HL-60 (cell line): ENCODE results near the gene NEAT1.
"Not testable (repeated sequence)": the region's sequence is repeated elsewhere in the genome, so short reads cannot be mapped to it uniquely, and the experiment has no call there.

Experiments used
- DNase-seq, 2 experiments: peaks; one replicate each; pipeline ENCODE4 v3.0.0-alpha.2; 2010 to 2020; ENCODE audit warnings: low read depth in 1 of 2, low spot score in 1 of 2
- H3K27ac ChIP-seq: fragments of 250-450 bp; sonication (Bioruptor Pico); replicated peaks from 2 replicates; pipeline ENCODE4 v1.5.1; 2020; ENCODE audit warnings: mild to moderate bottlenecking, moderate library complexity
- H3K27me3 ChIP-seq: fragments of 250-450 bp; sonication (Bioruptor Pico); 2 replicates; pipeline ENCODE4 v1.5.1; 2021; ENCODE audit warnings: mild to moderate bottlenecking, moderate library complexity; ENCODE audit not compliant: insufficient read depth, poor library complexity, severe bottlenecking
- H3K4me3 ChIP-seq: replicated peaks from 2 replicates; pipeline ENCODE4 v1.5.1; 2011; ENCODE audit warnings: mild to moderate bottlenecking, control low read depth, low read length; ENCODE audit not compliant: insufficient read depth
- GABPA ChIP-seq: IDR thresholded peaks from 2 replicates; pipeline ENCODE4 v1.6.1; 2012; ENCODE audit warnings: low read depth
- POLR2AphosphoS5 ChIP-seq: IDR thresholded peaks from 2 replicates; pipeline ENCODE4 v1.6.1; 2012; ENCODE audit warnings: low read depth
- SPI1 ChIP-seq: IDR thresholded peaks from 2 replicates; pipeline ENCODE4 v1.6.1; 2012; ENCODE audit warnings: low read depth, mild to moderate bottlenecking, borderline replicate concordance
- TF ChIP-seq, protein P1 (sequence below): IDR thresholded peaks from one replicate; pipeline ENCODE4 v1.5.1; 2011; ENCODE audit warnings: low read length, control low read depth, inconsistent platforms; ENCODE audit not compliant: insufficient read depth
- TF ChIP-seq, protein P2 (sequence below): IDR thresholded peaks from 2 replicates; pipeline ENCODE4 v1.6.1; 2012; ENCODE audit warnings: low read depth; ENCODE audit not compliant: insufficient replicate concordance

Gene NEAT1

DNA sequence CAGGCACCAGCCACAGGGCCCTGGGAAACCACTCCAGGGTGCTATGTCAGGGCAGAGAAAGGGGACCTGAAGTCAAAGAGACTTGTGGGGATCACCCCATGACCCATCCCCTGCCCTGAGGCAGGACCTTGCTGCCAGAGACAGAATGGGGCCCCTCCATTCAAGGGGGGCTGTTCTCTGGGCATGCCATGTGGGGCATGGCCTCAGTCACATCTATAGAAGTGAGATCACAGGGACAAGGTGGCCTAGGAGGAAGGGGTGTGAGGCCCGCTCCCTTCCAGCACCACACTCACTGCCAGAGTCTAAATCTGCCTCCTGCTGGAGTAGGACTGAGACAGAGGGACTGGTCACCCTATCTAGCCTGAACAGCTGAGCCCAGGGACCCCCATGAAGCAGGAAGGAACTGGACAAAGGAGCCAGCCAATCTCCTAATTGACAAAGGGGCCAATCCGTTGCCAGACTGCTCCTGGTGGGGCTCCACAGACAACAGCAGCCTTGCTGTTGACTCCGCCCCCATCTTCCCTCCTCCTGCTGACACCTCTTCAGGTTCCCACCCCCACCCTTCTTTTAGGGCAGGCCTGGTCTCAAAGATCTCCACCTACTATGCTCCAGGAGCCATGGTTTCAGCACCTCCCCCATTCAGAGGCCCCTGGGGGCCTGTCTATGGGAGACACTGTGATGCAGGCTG is 26.0 kb downstream of the NEAT1 start:
- no peak overlapping the region for H3K27ac ChIP-seq
- no peak for DNase-seq
- no peak for TF ChIP-seq GABPA
- no peak for TF ChIP-seq POLR2AphosphoS5
- TF ChIP-seq, protein P1, sequence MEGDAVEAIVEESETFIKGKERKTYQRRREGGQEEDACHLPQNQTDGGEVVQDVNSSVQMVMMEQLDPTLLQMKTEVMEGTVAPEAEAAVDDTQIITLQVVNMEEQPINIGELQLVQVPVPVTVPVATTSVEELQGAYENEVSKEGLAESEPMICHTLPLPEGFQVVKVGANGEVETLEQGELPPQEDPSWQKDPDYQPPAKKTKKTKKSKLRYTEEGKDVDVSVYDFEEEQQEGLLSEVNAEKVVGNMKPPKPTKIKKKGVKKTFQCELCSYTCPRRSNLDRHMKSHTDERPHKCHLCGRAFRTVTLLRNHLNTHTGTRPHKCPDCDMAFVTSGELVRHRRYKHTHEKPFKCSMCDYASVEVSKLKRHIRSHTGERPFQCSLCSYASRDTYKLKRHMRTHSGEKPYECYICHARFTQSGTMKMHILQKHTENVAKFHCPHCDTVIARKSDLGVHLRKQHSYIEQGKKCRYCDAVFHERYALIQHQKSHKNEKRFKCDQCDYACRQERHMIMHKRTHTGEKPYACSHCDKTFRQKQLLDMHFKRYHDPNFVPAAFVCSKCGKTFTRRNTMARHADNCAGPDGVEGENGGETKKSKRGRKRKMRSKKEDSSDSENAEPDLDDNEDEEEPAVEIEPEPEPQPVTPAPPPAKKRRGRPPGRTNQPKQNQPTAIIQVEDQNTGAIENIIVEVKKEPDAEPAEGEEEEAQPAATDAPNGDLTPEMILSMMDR = no peak
- TF ChIP-seq, protein P2, sequence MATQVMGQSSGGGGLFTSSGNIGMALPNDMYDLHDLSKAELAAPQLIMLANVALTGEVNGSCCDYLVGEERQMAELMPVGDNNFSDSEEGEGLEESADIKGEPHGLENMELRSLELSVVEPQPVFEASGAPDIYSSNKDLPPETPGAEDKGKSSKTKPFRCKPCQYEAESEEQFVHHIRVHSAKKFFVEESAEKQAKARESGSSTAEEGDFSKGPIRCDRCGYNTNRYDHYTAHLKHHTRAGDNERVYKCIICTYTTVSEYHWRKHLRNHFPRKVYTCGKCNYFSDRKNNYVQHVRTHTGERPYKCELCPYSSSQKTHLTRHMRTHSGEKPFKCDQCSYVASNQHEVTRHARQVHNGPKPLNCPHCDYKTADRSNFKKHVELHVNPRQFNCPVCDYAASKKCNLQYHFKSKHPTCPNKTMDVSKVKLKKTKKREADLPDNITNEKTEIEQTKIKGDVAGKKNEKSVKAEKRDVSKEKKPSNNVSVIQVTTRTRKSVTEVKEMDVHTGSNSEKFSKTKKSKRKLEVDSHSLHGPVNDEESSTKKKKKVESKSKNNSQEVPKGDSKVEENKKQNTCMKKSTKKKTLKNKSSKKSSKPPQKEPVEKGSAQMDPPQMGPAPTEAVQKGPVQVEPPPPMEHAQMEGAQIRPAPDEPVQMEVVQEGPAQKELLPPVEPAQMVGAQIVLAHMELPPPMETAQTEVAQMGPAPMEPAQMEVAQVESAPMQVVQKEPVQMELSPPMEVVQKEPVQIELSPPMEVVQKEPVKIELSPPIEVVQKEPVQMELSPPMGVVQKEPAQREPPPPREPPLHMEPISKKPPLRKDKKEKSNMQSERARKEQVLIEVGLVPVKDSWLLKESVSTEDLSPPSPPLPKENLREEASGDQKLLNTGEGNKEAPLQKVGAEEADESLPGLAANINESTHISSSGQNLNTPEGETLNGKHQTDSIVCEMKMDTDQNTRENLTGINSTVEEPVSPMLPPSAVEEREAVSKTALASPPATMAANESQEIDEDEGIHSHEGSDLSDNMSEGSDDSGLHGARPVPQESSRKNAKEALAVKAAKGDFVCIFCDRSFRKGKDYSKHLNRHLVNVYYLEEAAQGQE = no peak
- TF ChIP-seq SPI1 = no peak

DNA sequence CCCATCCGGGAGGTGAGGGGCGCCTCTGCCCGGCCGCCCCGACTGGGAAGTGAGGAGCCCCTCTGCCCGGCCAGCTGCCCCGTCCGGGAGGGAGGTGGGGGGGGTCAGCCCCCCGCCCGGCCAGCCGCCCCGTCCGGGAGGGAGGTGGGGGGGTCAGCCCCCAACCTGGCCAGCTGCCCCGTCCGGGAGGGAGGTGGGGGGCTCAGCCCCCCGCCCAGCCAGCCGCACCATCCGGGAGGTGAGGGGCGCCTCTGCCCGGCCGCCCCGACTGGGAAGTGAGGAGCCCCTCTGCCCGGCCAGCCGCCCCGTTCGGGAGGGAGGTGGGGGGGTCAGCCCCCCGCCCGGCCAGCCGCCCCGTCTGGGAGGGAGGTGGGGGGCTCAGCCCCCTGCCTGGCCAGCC is 28.7 kb downstream of the NEAT1 start:
- not testable (repeated sequence) for H3K27me3 ChIP-seq, H3K27ac ChIP-seq, H3K4me3 ChIP-seq, DNase-seq

More for the DNA sequence above, 26.0 kb downstream of the NEAT1 start:
- H3K4me3 ChIP-seq = no peak overlapping the region
- no peaks in the 10 kb centered on the region for H3K27me3 ChIP-seq

DNA sequence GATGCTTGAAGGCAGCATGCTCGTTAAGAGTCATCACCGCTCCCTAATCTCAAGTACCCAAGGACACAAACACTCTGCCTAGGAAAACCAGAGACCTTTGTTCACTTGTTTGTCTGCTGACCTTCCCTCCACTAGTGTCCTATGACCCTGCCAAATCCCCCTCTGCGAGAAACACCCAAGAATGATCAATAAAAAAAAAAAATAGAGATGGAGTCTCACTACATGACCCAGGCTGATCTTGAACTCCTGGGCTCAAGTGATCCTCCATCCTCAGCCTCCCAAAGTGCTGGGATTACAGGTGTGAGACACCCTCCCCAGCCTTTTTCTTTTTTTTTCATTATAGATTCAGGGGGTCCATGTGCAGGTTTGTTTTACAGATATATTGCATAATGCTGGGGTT is 29.7 kb downstream of the NEAT1 start:
- DNase-seq, H3K27ac ChIP-seq, H3K27me3 ChIP-seq, H3K4me3 ChIP-seq: not testable (repeated sequence)

DNA sequence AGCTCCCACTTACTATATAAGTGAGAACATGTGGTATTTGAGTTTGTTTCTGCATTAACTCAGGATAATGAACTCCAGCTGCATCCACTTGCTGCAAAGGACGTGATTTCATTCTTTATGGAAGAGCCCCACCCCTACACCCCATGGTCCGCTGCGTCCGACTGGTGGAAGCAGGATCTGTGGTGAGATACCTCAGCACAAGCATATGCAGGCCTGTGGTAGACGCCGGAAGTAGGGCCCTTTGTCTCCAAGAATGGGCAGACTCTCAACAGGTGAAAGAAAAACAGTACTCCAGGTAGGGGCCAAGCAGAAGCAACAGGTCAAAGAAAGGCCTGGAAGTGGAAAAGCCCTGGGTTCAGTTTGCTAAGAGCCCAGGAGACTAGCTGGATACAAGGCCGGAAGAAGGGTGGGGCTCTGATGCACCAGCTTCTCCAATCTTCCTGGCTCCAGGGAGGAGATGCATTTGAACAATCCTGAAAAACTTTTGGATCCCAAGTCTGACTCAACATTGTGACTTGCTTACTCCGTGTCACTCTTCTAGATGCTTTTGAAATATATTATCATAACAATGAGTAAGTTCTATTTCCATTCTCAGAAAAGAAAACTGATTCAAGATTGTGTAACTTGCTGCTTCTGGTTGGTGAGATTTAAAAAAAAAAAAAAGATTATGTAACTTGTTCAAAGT is 30.4 kb downstream of the NEAT1 start:
- DNase-seq = no peak
- no peaks in the 10 kb centered on the region for H3K27me3 ChIP-seq
- no peak overlapping the region for H3K4me3 ChIP-seq
- TF ChIP-seq GABPA = no peak
- no peak overlapping the region for H3K27ac ChIP-seq

DNA sequence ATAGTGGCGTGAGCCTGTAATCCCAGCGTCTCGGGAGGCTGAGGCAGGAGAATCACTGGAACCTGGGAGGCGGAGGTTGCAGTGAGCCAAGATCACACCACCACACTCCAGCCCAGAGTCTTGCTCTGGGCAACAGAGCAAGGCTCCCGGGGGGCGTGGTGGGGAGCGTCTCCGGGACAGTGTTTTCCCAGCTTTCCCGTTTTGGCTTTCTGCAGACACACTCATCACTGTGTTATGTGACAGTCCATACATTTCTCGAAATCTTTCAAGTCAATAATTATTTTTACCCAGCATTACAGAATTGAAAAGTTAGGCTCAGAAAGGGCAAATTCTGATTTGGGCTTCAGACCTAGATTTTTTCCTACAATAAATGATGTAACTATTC is 31.7 kb downstream of the NEAT1 start:
- H3K4me3 ChIP-seq = peak overlapping the region; percentile 48; the same call in 1 of the 2 replicates
- DNase-seq = no peak
- no peaks in the 10 kb centered on the region for H3K27me3 ChIP-seq
- no peak for TF ChIP-seq SPI1
- TF ChIP-seq, protein P2 = no peak
- no peak for TF ChIP-seq GABPA
- TF ChIP-seq POLR2AphosphoS5 = no peak
- no peak overlapping the region for H3K27ac ChIP-seq
